Activated CD4-positive, CD25-positive, alpha-beta regulatory T cell treated with anti-CD3 and anti-CD28 coated beads, Interleukin-2, amount 50 U/mL, for 72 hours (primary cell): ENCODE results near the gene EML6.
A peak's percentile ranks its signal among the peaks of the same experiment; 100 is the strongest.

Experiments used
- DNase-seq: peaks from one replicate; pipeline ENCODE4 v3.0.0; 2021

EML6 gene

DNA sequence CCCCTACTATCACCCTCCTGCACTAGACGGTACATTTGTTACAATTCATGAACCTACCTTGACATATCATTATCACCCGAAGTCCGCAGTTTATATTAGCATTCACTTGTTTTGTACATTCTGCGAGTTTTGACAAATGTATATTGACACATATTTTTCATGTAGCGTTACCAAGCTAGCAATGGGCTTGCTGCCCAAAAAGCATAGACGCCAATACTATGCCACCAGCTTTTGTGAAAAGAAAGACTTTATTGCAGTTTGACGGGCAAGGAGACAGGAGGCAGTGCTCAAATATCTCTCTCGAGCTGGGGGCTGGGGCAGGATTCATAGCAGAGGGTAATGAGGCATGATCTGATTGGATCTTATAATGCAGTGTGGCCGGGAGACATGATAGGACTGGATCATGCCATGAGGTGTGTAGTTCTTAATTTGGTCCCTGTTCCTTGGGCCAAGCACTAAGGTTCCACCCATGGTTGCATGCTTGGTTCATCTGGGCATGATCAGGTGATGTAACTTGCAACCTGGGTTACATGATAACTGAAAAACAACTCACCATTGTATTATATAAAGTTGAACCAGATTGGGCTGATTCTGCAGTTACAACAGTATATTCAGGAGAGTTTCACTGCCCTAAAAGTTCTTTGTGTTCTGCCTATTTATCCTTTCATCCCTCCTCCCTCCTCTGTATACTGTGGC is 164.5 kb downstream of the EML6 start:
- DNase-seq = no peak

- DNase-seq = no peak
Measured at GRCh38 chr2:54889053-54889452, 165.6 kb downstream of the EML6 start.

- DNase-seq = no peak
Measured at GRCh38 chr2:54891909-54892308, 168.4 kb downstream of the EML6 start.

DNA sequence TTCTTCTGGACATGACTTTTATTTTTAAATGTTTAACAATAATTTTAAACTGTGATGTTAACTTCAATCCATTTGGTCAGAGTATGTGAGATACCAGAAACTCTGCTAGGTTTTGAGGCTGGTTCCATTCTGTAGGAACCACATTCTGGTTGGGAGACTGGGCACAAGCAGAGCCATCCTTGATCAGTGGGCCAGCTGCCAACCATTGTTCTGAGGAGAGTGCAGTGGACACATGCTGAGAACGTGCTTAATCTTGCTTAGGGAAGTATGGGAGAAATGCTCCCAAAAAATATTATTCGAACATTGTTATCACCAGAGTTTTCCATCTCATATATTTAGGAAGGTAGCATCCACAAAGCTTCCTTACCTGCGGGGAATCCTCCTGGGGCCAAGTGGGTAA is 171.0 kb downstream of the EML6 start:
- no peak for DNase-seq

- DNase-seq = no peak
Measured at GRCh38 chr2:54895730-54896129, 172.3 kb downstream of the EML6 start.

DNA sequence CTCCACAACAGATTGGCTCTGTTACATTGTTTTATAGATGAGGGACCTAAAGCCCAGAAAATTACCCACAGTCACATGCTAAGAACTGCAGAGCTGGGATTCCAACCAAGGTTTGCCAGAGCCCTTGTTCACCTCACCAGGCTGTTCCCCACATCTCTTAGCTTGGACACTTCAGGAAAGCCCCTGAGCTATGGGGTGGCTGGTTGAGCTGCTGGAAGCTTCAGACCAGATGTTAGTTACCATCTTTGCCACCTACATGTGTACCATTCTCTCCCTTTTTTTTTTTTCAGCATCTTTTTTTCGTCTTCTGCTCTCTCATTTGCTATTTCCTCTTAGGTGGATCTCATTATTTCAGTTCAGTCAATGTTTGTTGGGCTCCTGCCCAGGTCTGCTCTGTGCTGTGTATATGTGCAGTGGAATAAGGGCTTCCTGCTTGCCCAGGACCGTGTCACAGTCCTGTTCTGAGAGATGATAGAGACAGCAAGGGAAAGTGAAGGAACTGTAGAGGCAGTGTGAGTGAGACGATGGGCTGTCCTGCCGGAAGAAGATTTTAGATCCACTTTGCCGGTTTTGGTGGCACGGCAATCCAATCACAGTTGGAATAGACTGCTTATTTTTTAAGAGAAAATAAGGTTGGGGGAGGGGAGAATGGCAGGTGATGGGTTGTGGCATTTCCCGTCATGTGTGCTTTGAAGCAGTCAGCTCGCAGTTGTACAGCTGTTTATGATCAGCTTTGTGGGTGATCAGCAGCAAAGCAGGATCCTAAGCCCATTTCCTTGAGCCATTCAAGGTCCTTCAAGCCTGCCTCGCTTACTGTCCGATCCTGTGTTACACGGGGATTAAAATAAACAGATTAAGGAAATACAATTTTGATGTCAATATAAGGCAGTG is 174.2 kb downstream of the EML6 start:
- DNase-seq = no peak

DNA sequence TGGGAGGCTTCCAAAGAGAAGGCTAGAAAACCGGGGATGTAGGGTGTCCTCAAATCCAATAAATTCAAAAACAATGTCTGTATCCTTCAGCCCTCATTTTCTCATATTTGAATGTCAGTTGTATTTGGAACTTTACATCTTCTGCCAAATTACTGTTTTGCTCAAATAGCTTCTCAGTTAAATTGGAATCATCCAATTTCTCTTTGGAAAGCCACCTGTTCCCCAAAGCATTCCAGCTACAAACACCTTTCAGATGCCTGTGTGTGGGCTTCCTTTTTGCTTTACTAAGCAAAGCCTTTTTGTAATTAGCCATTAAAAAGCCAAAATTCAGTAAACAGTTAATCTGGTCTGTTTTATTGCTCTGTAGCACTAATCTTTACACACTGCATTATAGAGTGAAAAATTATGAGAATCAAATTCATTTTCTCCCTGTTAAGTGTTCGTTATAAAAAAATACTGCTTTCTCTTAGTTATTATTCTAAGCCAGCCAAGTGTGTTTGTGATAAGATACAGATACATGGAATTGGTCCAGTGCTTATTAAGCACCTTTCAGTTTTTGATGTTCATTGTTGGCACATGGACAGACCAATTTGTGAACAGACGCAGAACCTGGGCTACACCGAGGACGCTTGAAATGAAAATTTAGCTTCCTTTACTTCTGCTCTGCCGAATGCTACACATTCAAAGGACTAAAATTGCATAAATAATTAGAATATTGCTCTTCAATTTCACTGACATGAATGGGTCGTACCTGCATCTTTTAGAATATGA is 175.2 kb downstream of the EML6 start:
- DNase-seq = no peak

DNA sequence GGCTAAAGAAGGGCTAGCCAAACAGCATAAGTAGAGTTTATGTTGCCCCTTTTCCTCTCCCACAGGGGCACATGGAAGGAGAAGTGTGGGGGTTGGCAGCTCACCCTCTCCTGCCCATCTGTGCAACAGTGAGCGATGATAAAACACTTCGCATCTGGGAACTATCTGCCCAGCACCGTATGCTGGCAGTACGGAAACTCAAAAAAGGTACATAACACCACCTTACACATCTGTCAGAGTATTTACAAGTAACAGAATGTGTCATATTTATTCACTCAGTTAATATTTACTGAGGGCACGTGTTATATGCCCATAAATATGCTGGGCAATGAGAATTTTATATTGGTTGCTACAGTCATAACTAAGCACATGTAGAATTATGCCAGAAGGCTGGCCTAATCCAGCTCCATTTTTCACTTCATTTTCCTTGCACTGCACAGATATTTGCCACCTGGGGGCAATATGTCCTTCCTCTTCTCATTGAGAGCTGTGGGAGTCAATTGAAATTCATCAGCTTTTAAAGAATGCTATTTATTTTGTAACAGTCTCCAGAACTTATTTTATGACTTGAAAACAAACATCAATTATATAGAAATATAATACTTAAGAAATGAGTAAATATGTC is 176.2 kb downstream of the EML6 start:
- no peak for DNase-seq

DNA sequence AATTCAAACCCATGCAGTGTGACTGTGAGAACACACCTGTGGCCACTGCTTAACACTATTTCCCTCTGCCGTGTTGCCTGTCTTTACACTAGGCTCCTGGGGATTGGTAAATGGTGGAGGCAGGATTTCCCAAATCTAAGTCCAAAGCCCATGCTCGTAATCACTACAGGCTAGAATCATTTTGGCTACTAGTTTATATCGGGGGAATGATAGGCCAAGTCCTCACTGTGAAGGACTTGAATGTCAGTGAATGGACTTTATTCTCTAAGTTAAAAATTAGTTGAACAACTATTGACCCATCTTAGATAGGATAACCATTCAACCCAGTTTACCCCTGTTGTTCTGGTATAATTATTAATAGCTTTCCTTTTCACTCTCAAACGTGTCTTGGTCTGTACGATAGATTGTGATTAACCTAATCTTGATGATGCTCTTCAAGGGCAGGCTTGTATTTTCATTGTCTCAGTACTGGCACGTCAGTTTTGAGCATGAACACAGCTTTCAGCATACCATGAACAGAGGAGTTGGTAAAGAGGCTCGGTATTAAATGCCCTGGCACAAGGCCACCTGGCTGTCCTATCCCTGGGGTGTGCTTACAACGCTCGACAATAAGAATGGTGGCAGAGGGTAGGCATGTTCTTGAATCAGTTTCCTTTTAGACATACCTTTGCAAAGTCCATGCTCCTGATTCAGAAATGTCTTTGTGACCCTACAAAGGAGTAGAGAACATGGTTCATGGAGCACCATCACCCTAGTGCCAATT is 177.9 kb downstream of the EML6 start:
- DNase-seq = no peak

GRCh38 chr2:54902763-54903162 is 179.3 kb downstream of the EML6 start:
- no peak for DNase-seq

DNA sequence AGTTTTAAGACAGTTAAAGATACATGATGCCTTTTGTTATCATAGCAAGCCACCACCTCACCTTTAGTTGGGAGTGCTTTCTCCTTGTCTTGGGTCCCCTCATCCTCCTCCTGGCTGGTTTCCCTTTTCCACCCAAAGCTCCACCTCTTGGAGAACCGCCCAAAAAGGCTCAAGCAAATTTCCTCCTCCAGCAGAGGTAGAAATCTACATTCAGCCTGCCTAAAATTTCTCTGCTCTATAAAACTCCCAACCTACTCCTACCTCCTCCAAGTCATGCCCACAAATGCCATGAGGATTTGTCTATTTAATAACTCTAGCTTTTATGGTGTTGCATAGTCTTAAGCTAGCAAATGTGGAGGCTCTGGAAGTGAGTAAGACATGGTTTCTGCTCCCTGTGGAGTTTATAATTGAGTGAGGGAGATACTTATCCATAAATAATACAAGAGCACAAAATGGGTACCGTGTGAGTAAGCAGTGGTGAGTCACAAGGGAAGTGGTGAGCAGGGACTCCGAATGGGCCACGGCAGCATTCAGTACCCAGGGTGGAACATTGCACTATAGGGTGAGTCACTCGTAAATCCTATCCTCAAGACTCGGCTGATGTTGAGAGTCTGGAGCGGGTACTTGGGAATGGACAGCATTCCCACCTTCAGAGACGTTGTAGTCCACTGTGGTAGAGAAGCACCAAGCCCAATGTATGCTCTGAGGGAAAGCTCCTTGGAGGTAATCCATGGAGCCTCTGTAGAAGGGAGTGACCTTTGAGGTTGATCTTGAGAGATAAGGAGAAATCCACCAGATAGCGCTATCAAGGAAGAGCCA is 180.5 kb downstream of the EML6 start:
- DNase-seq = peak; percentile 37

GRCh38 chr2:54904836-54905235 is 181.4 kb downstream of the EML6 start:
- DNase-seq = no peak

GRCh38 chr2:54906716-54907115 is 183.3 kb downstream of the EML6 start:
- no peak for DNase-seq

- no peak for DNase-seq
Measured at GRCh38 chr2:54907663-54908062, 184.2 kb downstream of the EML6 start.

DNA sequence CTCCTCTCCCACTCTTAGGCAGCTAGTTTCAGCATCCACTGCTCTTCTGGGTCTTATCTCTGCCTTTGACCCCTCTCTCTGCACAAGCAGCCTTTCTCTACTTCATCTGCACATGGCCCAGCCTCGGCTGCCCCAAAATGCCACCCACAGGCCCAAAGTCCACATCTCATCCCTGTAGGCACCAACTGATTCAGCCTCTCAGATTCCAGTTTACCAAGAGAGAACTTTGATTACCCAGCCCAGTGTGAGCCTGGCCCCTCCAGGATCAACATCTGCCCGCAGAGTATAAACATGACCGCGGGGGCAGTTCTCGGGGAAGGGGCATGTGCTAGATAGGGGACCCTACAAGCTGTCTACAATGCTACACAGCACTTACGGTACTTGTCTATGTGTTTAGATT is 185.1 kb downstream of the EML6 start:
- no peak for DNase-seq

DNA sequence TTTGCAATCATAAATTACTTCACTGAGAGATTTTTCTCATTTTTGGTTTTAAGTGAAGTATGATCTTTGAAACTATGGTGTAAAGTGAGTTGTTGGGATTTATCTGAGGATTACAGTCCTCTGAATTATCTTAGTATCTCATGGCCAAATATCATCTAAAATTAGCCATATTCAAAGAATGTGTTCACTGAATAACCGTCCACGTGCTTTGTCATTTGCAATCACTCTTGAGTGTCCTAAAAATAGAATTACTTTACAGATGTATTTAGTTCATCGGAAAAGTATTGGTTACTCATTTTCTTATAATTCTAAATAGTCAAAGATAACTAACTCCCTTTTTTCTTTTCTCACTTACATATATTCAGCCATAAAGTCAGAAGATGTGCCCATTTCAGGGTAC is 185.5 kb downstream of the EML6 start:
- DNase-seq = no peak

- DNase-seq = no peak
Measured at GRCh38 chr2:54912305-54912704, 188.8 kb downstream of the EML6 start.

GRCh38 chr2:54912893-54913292 is 189.4 kb downstream of the EML6 start:
- no peak for DNase-seq

GRCh38 chr2:54914637-54915036 is 191.2 kb downstream of the EML6 start:
- no peak for DNase-seq

DNA sequence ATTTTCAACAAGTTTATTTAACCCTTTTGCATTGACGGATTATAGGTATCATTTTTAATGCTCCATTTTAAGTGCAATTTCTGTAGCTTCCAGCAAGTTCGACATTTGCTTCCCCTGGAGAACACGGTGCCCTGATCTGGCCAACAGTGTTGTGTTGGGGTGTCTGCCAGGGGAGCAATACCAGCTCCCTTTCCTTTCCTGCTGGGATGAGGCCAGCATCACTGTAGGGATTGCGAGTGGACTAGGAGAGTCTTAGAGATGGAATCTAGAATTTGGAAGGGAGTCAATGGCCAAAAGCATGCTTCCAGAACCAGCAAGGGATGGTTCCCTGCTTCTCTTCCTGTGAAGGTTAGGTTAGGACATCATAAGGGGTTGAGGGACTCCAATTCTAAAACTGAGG is 191.6 kb downstream of the EML6 start:
- DNase-seq = no peak

DNA sequence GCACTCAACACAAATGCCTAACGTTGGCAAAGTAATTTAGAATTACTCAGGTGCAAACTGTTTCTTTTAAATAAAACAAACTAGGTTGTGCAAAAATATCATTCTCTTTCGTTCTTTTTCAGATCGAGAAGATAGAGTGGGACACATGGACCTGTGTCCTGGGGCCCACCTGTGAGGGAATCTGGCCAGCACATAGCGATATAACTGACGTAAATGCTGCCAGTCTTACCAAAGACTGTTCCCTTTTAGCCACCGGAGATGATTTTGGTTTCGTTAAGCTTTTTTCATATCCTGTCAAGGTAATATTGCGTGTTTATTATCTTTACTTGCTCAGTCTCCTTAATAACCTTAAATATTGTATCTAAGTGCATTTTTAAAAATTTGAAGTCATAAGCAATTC is 193.2 kb downstream of the EML6 start:
- no peak for DNase-seq
